B cell (primary cell): ENCODE measurements around the gene ZBTB46. TPM values are rescaled to one million over a fixed set of nuclear protein-coding genes. Genes with fewer than 3 reads are reported as not detected.

ENCODE experiments used
- ATAC-seq: fragments of 200-7000 bp; cut with Tn5 transposase; one replicate; pipeline ENCODE4 v1.10.0; 2021; ENCODE audit warnings: low read depth, mild to moderate bottlenecking, moderate number of reproducible peaks, moderate library complexity
- CTCF ChIA-PET: fragments of 350-600 bp; sonication (Branson Sonifier 250); formaldehyde crosslinking; loops from one replicate; lab custom pipeline; 2021; ENCODE audit warnings: antibody characterized with exemption, inconsistent platforms; lab: Charles Lee
- POLR2A ChIA-PET: fragments of 350-600 bp; sonication (Branson Sonifier 250); formaldehyde crosslinking; loops from one replicate; lab custom pipeline; 2021; ENCODE audit warnings: antibody characterized with exemption; lab: Charles Lee
- DNase-seq: peaks from one replicate; pipeline ENCODE4 v3.0.0; 2013
- H2AFZ ChIP-seq: 2 replicates; pipeline ENCODE4 v1.6.1; 2012; ENCODE audit warnings: mild to moderate bottlenecking, low read depth, low read length; ENCODE audit not compliant: insufficient read depth, poor library complexity, severe bottlenecking
- H3K27ac ChIP-seq, 2 donors: 1 replicate in 1 of 2; 2 replicates in 1 of 2; pipeline ENCODE4 v1.5.1; 2012 to 2013; ENCODE audit warnings: low read length in 2 of 2, mild to moderate bottlenecking in 2 of 2, moderate library complexity in 1 of 2
- H3K27me3 ChIP-seq, 4 experiments: fragments of 200-600 bp in 1 of 4; sonication (generic) in 1 of 4; replicated peaks in 1 of 4; 1 replicate in 2 of 4; 2 replicates in 2 of 4; pipeline versions ENCODE4 v1.6.1 to v1.7.0; 2013 to 2016; ENCODE audit warnings: low read length in 3 of 4, mild to moderate bottlenecking in 2 of 4, mixed read lengths in 1 of 4, moderate library complexity in 1 of 4; ENCODE audit not compliant: insufficient read depth in 4 of 4, control insufficient read depth in 3 of 4; ENCODE audit errors: control extremely low read depth in 1 of 4
- H3K36me3 ChIP-seq, 2 experiments: replicated peaks in 1 of 2; 1 replicate in 1 of 2; 2 replicates in 1 of 2; pipeline versions ENCODE4 v1.6.1 to v1.7.1; 2013; ENCODE audit warnings: low read length in 1 of 2; ENCODE audit not compliant: insufficient read depth in 2 of 2, control insufficient read depth in 1 of 2; ENCODE audit errors: control extremely low read depth in 1 of 2, extremely low read depth in 1 of 2
- H3K4me1 ChIP-seq, 2 donors: fragments of 200-600 bp in 1 of 2; sonication (generic) in 1 of 2; 1 replicate in 1 of 2; 2 replicates in 1 of 2; pipeline versions ENCODE4 v1.5.1 to v1.6.1; 2013 to 2017; ENCODE audit warnings: low read length in 2 of 2; ENCODE audit not compliant: control insufficient read depth in 2 of 2, insufficient read depth in 2 of 2
- H3K4me2 ChIP-seq: replicated peaks from 2 replicates; pipeline ENCODE3; 2012; ENCODE audit warnings: mild to moderate bottlenecking, low read depth, low read length; ENCODE audit not compliant: poor library complexity, severe bottlenecking
- H3K4me3 ChIP-seq, 5 experiments: fragments of 200-600 bp in 1 of 5; sonication (generic) in 1 of 5; 1 replicate in 3 of 5; 2 replicates in 2 of 5; pipeline versions ENCODE4 v1.5.1 to v1.7.0; 2011 to 2016; ENCODE audit warnings: low read length in 4 of 5, mild to moderate bottlenecking in 4 of 5, low read depth in 2 of 5, control low read depth in 1 of 5, moderate library complexity in 1 of 5; ENCODE audit not compliant: insufficient read depth in 1 of 5; ENCODE audit errors: control extremely low read depth in 1 of 5, extremely low read depth in 1 of 5
- H3K79me2 ChIP-seq: fragments of 200-600 bp; sonication (generic); one replicate; pipeline ENCODE4 v1.6.0; 2016; ENCODE audit warnings: low read length; ENCODE audit not compliant: control insufficient read depth, insufficient read depth
- H3K9ac ChIP-seq: fragments of 200-600 bp; sonication (generic); 2 replicates; pipeline ENCODE4 v1.6.1; 2017; ENCODE audit warnings: mild to moderate bottlenecking, low read length, moderate library complexity
- H3K9me3 ChIP-seq, 3 donors: one replicate each; pipeline versions ENCODE4 v1.6.1 to v1.7.1; 2013; ENCODE audit warnings: low read length in 2 of 3; ENCODE audit not compliant: control insufficient read depth in 2 of 3, insufficient read depth in 1 of 3; ENCODE audit errors: control extremely low read depth in 1 of 3
- H4K20me1 ChIP-seq: 2 replicates; pipeline ENCODE4 v1.6.0; 2012; ENCODE audit warnings: mild to moderate bottlenecking, low read length; ENCODE audit not compliant: insufficient read depth, control insufficient read depth, poor library complexity, severe bottlenecking
- H3K27ac Mint-ChIP-seq: one replicate; pipeline ENCODE4 v1.8.0; 2021; ENCODE audit warnings: mixed read lengths
- H3K27me3 Mint-ChIP-seq: one replicate; pipeline ENCODE4 v1.8.0; 2021; ENCODE audit warnings: mixed read lengths
- H3K4me1 Mint-ChIP-seq: one replicate; pipeline ENCODE4 v1.8.0; 2021; ENCODE audit warnings: mixed read lengths
- H3K4me3 Mint-ChIP-seq: one replicate; pipeline ENCODE4 v1.8.0; 2021; ENCODE audit warnings: mixed read lengths
- H3K9me3 Mint-ChIP-seq: one replicate; pipeline ENCODE4 v1.8.0; 2022; ENCODE audit warnings: mixed read lengths; ENCODE audit not compliant: insufficient read depth
- EZH2 ChIP-seq: IDR thresholded peaks from 2 replicates; pipeline ENCODE4 v1.6.1; 2012; ENCODE audit warnings: borderline replicate concordance, low read depth, mild to moderate bottlenecking, moderate library complexity, low read length; ENCODE audit not compliant: insufficient read depth, poor library complexity, severe bottlenecking
- WGBS: methylation state at CpG from one replicate; pipeline ENCODE4 v1.1.5; 2013; ENCODE audit warnings: missing lambda C conversion rate; ENCODE audit not compliant: insufficient coverage; 5-methylcytosine and 5-hydroxymethylcytosine counted together
- intact Hi-C: fragments of 100-400 bp; cut with micrococcal nuclease; formaldehyde crosslinking; loops from one replicate; pipeline ENCODE4 v1.10.0; 2022
- polyA plus RNA-seq: library from polyadenylated mRNA; depleted of rRNA; stranded (reverse); fragments of >200 nt; gene quantifications from 2 replicates; pipeline ENCODE4 v1.2.3, GENCODE V29; 2012
- total RNA-seq, 2 donors: library from RNA; stranded (reverse); fragments of 120-200 nt in 1 of 2; gene quantifications; 1 replicate in 1 of 2; 2 replicates in 1 of 2; pipeline versions ENCODE4 v1.2.3 to v1.2.4, GENCODE V29; 2013 to 2022
- TF ChIP-seq, protein P1 (sequence below): fragments of 200-600 bp; IDR thresholded peaks from one replicate; pipeline ENCODE4 v1.8.0; 2022; ENCODE audit warnings: antibody characterized with exemption, mild to moderate bottlenecking

The ZBTB46 gene
- total and polyA plus RNA-seq, 2 donors (not counting 1 experiment from before 2014, with no cell fraction given): 0.16 to 0.64 TPM

DNA sequence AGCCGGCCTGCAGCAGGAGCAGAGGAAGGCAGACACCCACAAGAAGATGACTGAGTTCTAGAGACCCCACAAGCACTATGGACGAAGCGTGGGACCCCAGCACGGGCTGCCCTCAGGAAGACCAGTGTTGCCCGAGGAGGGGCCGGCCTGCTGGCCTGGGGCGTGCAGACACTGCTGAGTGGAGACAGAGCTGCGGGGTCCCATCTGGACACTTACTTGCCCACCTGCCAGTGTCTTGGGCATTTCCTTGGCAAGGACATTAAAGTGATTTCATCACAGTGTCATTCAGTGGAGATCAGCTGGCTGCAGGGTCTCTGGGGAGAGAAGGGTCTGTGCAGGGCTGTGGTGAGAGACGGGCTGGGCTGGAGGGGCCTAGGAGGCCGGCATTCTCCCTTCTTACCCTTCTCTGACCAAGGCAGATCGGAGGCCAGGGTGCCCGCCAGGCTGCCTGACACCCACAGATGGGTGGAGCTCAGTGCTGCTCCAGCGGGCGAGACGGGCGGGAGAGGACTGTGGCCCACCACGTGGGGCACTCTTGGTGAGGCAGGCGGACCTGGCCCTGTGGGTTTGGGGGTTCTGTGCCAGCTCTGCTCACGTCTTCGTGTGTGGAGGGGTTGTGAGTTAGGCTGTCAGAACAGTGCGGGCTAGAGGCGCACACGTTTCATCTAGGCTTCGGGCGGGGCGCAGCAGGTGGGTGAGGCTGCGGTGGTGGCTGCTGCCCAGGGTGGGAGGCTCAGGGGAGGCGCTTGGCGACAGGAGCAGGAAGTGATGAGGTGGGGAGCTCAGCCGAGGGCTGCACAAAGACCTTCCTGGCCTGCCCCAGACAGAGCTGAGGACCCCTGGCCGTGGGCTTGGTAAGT lies 95.0 kb downstream of the ZBTB46 start, which contains the start of gene LIME1:
Gene LIME1 (plus strand): TSS at position 806 of the 860 bp plus-strand sequence. CDS start 886 bp downstream, outside the sequence.
- CTCF ChIA-PET: interaction anchor here (1.0 to 1.6 kb wide), 4 partner anchors 23 to 198 kb away, joined by 3 to 5 read pairs (median 4); partner anchors contain the start of genes ARFRP1, TPD52L2 and ZGPAT
- Histone ChIP-seq H3K36me3 (peaks cover 0 to 24% of the 10 kb centered on the region in 2 experiments), H4K20me1 (peaks cover 58% of the 10 kb centered on the region), H3K27ac (peak within 1 kb of the TSS; percentile 44 to 46), H3K9ac (peak within 1 kb of the TSS; percentile 65), H3K4me3 (peak within 1 kb of the TSS in 4 of 5 experiments; percentile 44 to 70 (median 48)), H3K4me2 (peak within 1 kb of the TSS; percentile 93), H3K4me1 (peaks cover 46 to 57% of the 10 kb centered on the region in 2 donors), H2AFZ (peak within 1 kb of the TSS; percentile 50), H3K79me2 (peaks cover 44% of the 10 kb centered on the region), H3K9me3 (no peaks in the 10 kb centered on the region), H3K27me3 (no peaks in the 10 kb centered on the region)
- ATAC-seq: peak; percentile 32
- peak within 1 kb of the TSS; percentile 89 for H3K27ac Mint-ChIP-seq
- intact Hi-C loops: loop anchor here (1.0 to 5.0 kb wide), 3 partner anchors 29 to 199 kb away; partner anchors contain the start of genes ARFRP1, PTK6 and RTEL1
- peak; percentile 80 for DNase-seq
- no peaks in the 10 kb centered on the region for H3K9me3 Mint-ChIP-seq
- H3K4me3 Mint-ChIP-seq: peak within 1 kb of the TSS; percentile 80
- WGBS: 20% methylated on average over 31 of the region's 31 CpGs
- POLR2A ChIA-PET: interaction anchor here (0.5 to 2.5 kb wide), 8 partner anchors 9 to 215 kb away, joined by 3 to 20 read pairs (median 6); partner anchors contain the start of genes ARFRP1, DNAJC5, GMEB2 and PPDPF
- peaks cover 22% of the 10 kb centered on the region for H3K4me1 Mint-ChIP-seq
- no peaks in the 10 kb centered on the region for H3K27me3 Mint-ChIP-seq
- TF ChIP-seq EZH2: no peak
- TF ChIP-seq, protein P1, sequence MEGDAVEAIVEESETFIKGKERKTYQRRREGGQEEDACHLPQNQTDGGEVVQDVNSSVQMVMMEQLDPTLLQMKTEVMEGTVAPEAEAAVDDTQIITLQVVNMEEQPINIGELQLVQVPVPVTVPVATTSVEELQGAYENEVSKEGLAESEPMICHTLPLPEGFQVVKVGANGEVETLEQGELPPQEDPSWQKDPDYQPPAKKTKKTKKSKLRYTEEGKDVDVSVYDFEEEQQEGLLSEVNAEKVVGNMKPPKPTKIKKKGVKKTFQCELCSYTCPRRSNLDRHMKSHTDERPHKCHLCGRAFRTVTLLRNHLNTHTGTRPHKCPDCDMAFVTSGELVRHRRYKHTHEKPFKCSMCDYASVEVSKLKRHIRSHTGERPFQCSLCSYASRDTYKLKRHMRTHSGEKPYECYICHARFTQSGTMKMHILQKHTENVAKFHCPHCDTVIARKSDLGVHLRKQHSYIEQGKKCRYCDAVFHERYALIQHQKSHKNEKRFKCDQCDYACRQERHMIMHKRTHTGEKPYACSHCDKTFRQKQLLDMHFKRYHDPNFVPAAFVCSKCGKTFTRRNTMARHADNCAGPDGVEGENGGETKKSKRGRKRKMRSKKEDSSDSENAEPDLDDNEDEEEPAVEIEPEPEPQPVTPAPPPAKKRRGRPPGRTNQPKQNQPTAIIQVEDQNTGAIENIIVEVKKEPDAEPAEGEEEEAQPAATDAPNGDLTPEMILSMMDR: no peak
